ENCODE results near the gene STX1A.

Gene STX1A

DNA sequence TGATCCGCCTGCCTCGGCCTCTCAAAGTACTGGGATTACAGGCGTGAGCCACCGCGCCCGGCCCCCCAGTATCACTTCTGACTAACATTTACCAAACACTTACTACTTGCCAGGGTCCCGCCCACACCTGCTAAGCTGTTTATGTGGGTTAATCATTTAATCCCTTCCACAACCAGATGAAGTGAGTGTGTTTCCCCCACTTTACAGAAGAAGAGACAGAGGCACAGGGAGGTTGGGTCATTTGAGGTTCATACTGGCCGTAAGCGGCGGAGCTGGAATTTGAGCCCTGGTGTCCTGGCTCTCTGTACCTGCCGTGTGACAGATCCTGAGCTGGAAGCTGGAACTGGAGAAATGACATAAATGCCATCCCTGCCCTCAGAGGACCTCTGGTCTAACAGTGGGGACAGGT lies 66.9 kb downstream of the STX1A start:
- no peak for DNase-seq (ENCODE audit: low spot score)

DNA sequence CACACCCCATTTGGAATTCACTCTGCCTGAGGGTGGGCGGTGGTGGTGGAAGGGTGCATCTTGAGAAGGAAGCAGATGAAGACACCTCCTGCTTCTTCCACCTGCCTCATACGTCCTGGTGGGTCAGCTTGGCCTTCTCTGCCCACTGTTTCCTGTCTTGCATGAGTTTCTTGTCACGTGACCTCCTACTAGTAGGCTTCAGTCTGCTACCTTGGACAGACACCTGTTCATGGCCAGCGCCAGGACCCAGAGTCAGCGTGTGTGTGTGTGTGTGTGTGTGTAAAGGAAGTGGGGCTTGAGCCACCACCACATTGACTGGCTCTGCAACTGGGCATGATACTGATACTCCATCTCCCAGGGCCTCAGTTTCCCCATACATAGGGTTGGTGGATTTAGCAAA lies 68.9 kb downstream of the STX1A start:
- no peak for DNase-seq (ENCODE audit: low spot score)

DNA sequence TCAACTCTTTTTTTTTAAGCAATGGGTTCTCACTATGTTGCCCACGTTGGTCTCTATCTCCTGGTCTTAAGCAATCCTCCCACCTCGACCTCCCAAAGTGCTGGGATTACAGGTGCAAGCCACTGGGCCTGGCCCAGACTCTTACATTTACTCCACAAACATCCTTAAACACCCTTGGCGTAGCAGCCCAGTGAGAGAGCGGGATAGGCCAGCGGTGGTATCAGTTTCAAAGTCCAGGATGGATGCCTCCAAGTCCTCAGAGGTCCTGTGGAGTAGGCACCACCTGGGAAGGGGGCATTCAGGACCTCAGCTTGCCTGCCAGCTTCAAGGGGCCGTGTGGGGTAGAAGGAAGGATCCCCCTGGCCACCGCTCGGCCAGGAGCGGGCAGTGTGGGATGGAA lies 69.9 kb downstream of the STX1A start:
- DNase-seq (ENCODE audit: low spot score), result no peak

Small RNA genes lying within 50 kb of the gene (small RNA-seq; reads per million reads assigned to genes)
- gene MIR4284 (0 reads per million in 2 experiments), gene RN7SL265P (0 to 0.13 reads per million in 2 experiments)

Data from SK-N-DZ (cell line).